22Rv1 (cell line): ENCODE results near the gene YTHDC1.

ENCODE experiments used
- CTCF ChIP-seq: fragments of 450-650 bp; IDR thresholded peaks from 2 replicates; pipeline ENCODE4 v1.5.1; 2017; ENCODE audit warnings: mild to moderate bottlenecking
- ZFX ChIP-seq: fragments of 450-650 bp; IDR thresholded peaks from 2 replicates; pipeline ENCODE4 v1.6.1; 2017; ENCODE audit warnings: antibody characterized with exemption, borderline replicate concordance

- TF ChIP-seq CTCF: no peak
- no peak for TF ChIP-seq ZFX
These were observed 12.9 kb downstream of the YTHDC1 start for GRCh38 chr4:68337004-68337403.
